ENCODE results near the gene GPR137. TPM values are rescaled to one million over a fixed set of nuclear protein-coding genes. Genes with fewer than 3 reads are reported as not detected.

GPR137 gene
- total and polyA plus RNA-seq, 2 experiments from 2014 or later, result 25.2 to 63.9 TPM

DNA sequence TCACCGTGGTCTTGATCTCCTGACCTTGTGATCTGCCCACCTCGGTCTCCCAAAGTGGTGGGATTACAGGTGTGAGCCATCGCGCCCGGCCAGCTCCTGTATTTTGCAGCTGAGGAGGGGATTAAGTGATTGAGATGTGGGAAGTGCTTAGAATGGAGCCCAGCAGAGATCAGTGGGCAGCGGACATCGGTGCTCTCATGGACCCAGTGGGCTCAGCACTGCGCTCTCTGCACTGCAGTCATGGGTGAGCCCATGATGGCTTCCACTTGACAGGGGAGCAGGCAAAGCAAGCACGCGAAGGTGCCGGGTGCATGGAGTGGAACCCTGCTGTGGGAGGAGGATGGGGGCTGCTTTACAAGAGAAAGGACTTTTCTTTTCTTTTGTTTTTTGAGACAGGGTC, 45.2 kb downstream of the GPR137 start:
- H3K36me3 ChIP-seq (replicated peaks; ENCODE audit: insufficient read depth, low read depth), result no peaks in the 10 kb centered on the region
- no peaks in the 10 kb centered on the region for H3K9me3 ChIP-seq (ENCODE audit: low read depth)
- H2AFZ ChIP-seq, result no peak overlapping the region
- H3K4me3 ChIP-seq, result no peak overlapping the region
- no peaks in the 10 kb centered on the region for H4K20me1 ChIP-seq (ENCODE audit: insufficient read depth, poor library complexity, severe bottlenecking)
- H3K79me2 ChIP-seq, result no peaks in the 10 kb centered on the region
- H3K27ac ChIP-seq, result no peak overlapping the region
- H3K9me2 ChIP-seq (replicated peaks; ENCODE audit: insufficient read depth), result no peaks in the 10 kb centered on the region
- no peak for TF ChIP-seq EZH2phosphoT487 (IDR thresholded peaks at IDR 0.05; ENCODE audit: low read depth, severe bottlenecking, unreplicated experiment)
- TF ChIP-seq, protein P1, sequence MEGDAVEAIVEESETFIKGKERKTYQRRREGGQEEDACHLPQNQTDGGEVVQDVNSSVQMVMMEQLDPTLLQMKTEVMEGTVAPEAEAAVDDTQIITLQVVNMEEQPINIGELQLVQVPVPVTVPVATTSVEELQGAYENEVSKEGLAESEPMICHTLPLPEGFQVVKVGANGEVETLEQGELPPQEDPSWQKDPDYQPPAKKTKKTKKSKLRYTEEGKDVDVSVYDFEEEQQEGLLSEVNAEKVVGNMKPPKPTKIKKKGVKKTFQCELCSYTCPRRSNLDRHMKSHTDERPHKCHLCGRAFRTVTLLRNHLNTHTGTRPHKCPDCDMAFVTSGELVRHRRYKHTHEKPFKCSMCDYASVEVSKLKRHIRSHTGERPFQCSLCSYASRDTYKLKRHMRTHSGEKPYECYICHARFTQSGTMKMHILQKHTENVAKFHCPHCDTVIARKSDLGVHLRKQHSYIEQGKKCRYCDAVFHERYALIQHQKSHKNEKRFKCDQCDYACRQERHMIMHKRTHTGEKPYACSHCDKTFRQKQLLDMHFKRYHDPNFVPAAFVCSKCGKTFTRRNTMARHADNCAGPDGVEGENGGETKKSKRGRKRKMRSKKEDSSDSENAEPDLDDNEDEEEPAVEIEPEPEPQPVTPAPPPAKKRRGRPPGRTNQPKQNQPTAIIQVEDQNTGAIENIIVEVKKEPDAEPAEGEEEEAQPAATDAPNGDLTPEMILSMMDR (IDR thresholded peaks at IDR 0.05; ENCODE audit: poor library complexity), result no peak
- TF ChIP-seq EZH2 (IDR thresholded peaks at IDR 0.05; ENCODE audit: borderline replicate concordance), result no peak
- peaks cover 5% of the 10 kb centered on the region for H3K4me1 ChIP-seq (ENCODE audit: insufficient read depth)
- no peak overlapping the region for H3K4me2 ChIP-seq
- no peaks in the 10 kb centered on the region for H3K27me3 ChIP-seq
- no peak for DNase-seq (ENCODE audit: low spot score)
- 83% methylated on average over 11 of the region's 11 CpGs for WGBS (ENCODE audit: low lambda C conversion rate, missing lambda C conversion rate)

DNA sequence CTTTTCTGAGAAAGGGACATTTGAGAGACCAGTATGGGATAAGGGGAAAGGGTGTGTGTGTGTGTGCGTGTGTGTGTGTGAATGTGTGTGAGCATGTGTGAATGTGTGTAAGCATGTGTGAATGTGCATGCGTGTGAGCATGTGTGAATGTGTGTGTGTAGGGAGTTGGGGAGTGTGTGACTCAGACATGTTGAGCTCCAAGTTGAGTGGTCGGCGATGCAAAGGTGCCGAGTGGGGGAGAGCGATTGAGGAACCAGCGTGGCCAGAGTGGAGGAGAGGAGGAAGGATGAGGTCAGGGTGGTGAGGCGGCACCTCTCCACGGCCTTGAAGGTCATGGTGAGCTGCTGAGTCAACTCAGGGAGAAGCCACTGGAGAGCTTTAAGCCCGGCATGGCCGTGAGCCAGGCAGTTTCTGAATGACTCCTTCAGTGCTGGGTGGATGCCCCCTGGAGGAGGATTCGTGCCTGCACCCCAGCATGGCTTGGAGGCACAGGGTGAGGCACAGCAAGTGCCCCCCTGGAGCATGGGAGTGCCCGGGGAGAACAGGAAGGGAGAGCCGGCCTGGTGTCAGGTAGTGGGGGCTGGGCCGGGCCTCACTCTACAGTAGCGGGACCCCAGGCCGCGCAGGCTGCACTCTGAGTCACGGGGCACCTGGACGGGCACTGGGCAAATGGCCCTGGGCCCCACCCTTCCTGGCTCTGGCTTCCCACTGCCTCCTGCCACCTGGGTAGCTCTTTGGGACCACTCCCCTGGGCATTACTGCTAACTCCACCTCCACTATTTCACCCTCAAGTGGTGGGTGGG, 46.1 kb downstream of the GPR137 start:
- Histone ChIP-seq H3K27ac (no peak overlapping the region), H3K4me3 (no peak overlapping the region), H3K4me2 (no peak overlapping the region), H3K27me3 (no peaks in the 10 kb centered on the region), H3K9me3 (ENCODE audit: low read depth) (no peaks in the 10 kb centered on the region), H2AFZ (no peak overlapping the region), H3K79me2 (no peaks in the 10 kb centered on the region), H3K4me1 (ENCODE audit: insufficient read depth) (peaks cover 5% of the 10 kb centered on the region), H3K36me3 (replicated peaks; ENCODE audit: insufficient read depth, low read depth) (no peaks in the 10 kb centered on the region), H4K20me1 (ENCODE audit: insufficient read depth, poor library complexity, severe bottlenecking) (no peaks in the 10 kb centered on the region), H3K9me2 (replicated peaks; ENCODE audit: insufficient read depth) (no peaks in the 10 kb centered on the region)
- 71% methylated on average over 20 of the region's 20 CpGs for WGBS (ENCODE audit: low lambda C conversion rate, missing lambda C conversion rate)
- peak; percentile 82 for DNase-seq (ENCODE audit: low spot score)
- TF ChIP-seq EZH2phosphoT487 (IDR thresholded peaks at IDR 0.05; ENCODE audit: low read depth, severe bottlenecking, unreplicated experiment) (no peak), EZH2 (IDR thresholded peaks at IDR 0.05; ENCODE audit: borderline replicate concordance) (no peak)
- TF ChIP-seq, protein P1 (IDR thresholded peaks at IDR 0.05; ENCODE audit: poor library complexity), result peak; percentile 42

DNA sequence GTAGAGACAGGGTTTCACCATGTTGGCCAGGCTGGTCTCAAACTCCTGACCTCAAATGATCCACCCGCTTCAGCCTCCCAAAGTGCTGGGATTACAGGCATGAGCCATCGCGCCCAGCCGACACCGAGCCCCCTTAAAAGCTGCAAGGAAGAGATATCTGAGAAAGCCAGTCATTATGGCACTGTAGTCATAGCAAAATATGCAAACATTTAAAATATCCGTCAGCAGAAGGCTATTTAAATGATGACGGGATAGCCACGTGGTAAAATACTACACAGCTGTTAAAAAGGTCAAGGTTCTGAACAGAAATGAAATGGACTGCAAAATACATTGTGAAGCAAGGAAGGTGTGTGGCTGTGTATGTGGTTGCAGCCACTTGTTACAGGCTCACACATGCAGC, 47.9 kb downstream of the GPR137 start:
- Histone ChIP-seq H3K9me3 (ENCODE audit: low read depth) (no peaks in the 10 kb centered on the region), H3K4me1 (ENCODE audit: insufficient read depth) (peaks cover 5% of the 10 kb centered on the region), H3K27ac (no peak overlapping the region), H3K4me2 (no peak overlapping the region), H3K27me3 (no peaks in the 10 kb centered on the region), H3K4me3 (no peak overlapping the region), H3K9me2 (replicated peaks; ENCODE audit: insufficient read depth) (no peaks in the 10 kb centered on the region), H3K36me3 (replicated peaks; ENCODE audit: insufficient read depth, low read depth) (no peaks in the 10 kb centered on the region), H2AFZ (no peak overlapping the region), H4K20me1 (ENCODE audit: insufficient read depth, poor library complexity, severe bottlenecking) (no peaks in the 10 kb centered on the region), H3K79me2 (no peaks in the 10 kb centered on the region)
- 95% methylated on average over 8 of the region's 8 CpGs for WGBS (ENCODE audit: low lambda C conversion rate, missing lambda C conversion rate)
- DNase-seq (ENCODE audit: low spot score), result no peak
- TF ChIP-seq, protein P1 (IDR thresholded peaks at IDR 0.05; ENCODE audit: poor library complexity), result no peak
- no peak for TF ChIP-seq EZH2phosphoT487 (IDR thresholded peaks at IDR 0.05; ENCODE audit: low read depth, severe bottlenecking, unreplicated experiment)
- no peak for TF ChIP-seq EZH2 (IDR thresholded peaks at IDR 0.05; ENCODE audit: borderline replicate concordance)

All from hepatocyte (in vitro differentiated cells).